ENCODE data around the gene DST. TPM values are rescaled to one million over a fixed set of nuclear protein-coding genes. Genes with fewer than 3 reads are reported as not detected.

The DST gene
- total RNA-seq, 1 experiment from 2014 or later: 370 TPM

DNA sequence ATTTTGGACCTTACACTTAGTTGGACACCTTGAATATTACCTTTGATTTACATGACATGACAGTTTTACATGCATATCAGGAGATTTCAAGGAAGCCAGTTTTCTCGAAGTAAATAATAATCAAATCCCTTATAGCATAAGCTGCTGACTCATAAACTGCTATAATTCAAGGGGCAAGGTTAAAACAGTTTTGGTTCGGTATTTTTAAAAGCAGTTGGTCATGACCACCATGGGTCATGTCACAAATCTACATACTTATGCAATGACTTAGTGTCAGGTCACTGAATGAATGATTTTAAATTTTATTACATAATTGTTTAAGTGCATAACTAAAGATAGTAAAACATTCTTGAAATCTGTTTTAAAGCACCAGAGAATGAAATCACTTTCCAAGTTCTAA is 158.0 kb downstream of the DST start:
- POLR2A ChIA-PET: no interaction called here
- BruUV-seq (replicated peaks): no TSS peak
- TF ChIP-seq CTCF (IDR thresholded peaks at IDR 0.05; ENCODE audit: unreplicated experiment): no peak
- Mint-ChIP-seq H3K9me3 (ENCODE audit: unreplicated experiment) (no peaks in the 10 kb centered on the region), H3K4me1 (ENCODE audit: insufficient read depth, unreplicated experiment) (no peaks in the 10 kb centered on the region), H3K36me3 (ENCODE audit: insufficient read depth, unreplicated experiment) (peaks cover 94% of the 10 kb centered on the region), H3K27ac (ENCODE audit: low read depth, unreplicated experiment) (no peak overlapping the region), H3K27me3 (ENCODE audit: insufficient read depth, unreplicated experiment) (no peaks in the 10 kb centered on the region), H3K4me3 (ENCODE audit: unreplicated experiment) (no peak overlapping the region)
- intact Hi-C loops (cut with micrococcal nuclease): no loop called here
- no peak for DNase-seq (ENCODE audit: unreplicated experiment)
- CTCF ChIA-PET: interaction anchor here (0.5 kb wide), 1 partner anchor 368 kb away, joined by 3 read pairs; no protein-coding TSS in a partner anchor

- Mint-ChIP-seq H3K36me3 (ENCODE audit: insufficient read depth, unreplicated experiment) (peaks cover 95% of the 10 kb centered on the region), H3K27me3 (ENCODE audit: insufficient read depth, unreplicated experiment) (no peaks in the 10 kb centered on the region), H3K27ac (ENCODE audit: low read depth, unreplicated experiment) (no peak overlapping the region), H3K4me3 (ENCODE audit: unreplicated experiment) (no peak overlapping the region), H3K4me1 (ENCODE audit: insufficient read depth, unreplicated experiment) (no peaks in the 10 kb centered on the region), H3K9me3 (ENCODE audit: unreplicated experiment) (no peaks in the 10 kb centered on the region)
- no TSS peak for BruUV-seq (replicated peaks)
- intact Hi-C loops (cut with micrococcal nuclease): no loop called here
- POLR2A ChIA-PET: no interaction called here
- no peak for DNase-seq (ENCODE audit: unreplicated experiment)
- CTCF ChIA-PET: no interaction called here
- no peak for TF ChIP-seq CTCF (IDR thresholded peaks at IDR 0.05; ENCODE audit: unreplicated experiment)
Observed at GRCh38 chr6:56483929-56484328, 158.8 kb downstream of the DST start.

- H3K4me3 Mint-ChIP-seq (ENCODE audit: unreplicated experiment): no peak overlapping the region
Observed at GRCh38 chr6:56482525-56482924, 160.2 kb downstream of the DST start.

DNA sequence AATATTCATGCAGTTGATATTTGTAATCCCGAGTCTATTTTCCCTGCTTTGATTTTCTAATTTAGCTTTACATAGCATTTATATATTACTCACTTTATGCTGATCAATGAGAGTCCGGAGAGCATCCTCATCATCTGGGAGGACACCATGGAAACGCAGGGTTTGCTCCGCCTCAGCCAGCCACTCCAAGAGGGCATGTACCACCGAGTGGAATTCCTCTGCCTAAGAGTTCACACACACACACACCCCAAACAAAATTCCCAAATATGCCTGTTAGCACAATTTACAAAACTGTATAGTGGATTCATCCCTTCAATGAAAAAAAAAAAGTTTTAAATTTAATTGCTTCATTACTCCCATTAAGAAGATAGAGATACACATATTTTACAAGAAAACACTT is 160.7 kb downstream of the DST start:
- H3K36me3 Mint-ChIP-seq (ENCODE audit: insufficient read depth, unreplicated experiment): peaks cover 90% of the 10 kb centered on the region
- ChIA-PET POLR2A (interaction anchor here (0.7 kb wide), 2 partner anchors 10 to 32 kb away, joined by 3 read pairs; no protein-coding TSS in a partner anchor), CTCF (interaction anchor here (0.7 kb wide), 1 partner anchor 116 kb away, joined by 5 read pairs; no protein-coding TSS in a partner anchor)
- BruUV-seq (replicated peaks): no TSS peak
- no peaks in the 10 kb centered on the region for H3K9me3 Mint-ChIP-seq (ENCODE audit: unreplicated experiment)
- no peak for TF ChIP-seq CTCF (IDR thresholded peaks at IDR 0.05; ENCODE audit: unreplicated experiment)
- no peak for DNase-seq (ENCODE audit: unreplicated experiment)
- H3K27ac Mint-ChIP-seq (ENCODE audit: low read depth, unreplicated experiment): no peak overlapping the region
- H3K27me3 Mint-ChIP-seq (ENCODE audit: insufficient read depth, unreplicated experiment): no peaks in the 10 kb centered on the region
- no peaks in the 10 kb centered on the region for H3K4me1 Mint-ChIP-seq (ENCODE audit: insufficient read depth, unreplicated experiment)
- no peak overlapping the region for H3K4me3 Mint-ChIP-seq (ENCODE audit: unreplicated experiment)
- intact Hi-C loops (cut with micrococcal nuclease): no loop called here

More at GRCh38 chr6:56482525-56482924, 160.2 kb downstream of the DST start:
- Mint-ChIP-seq H3K27me3 (ENCODE audit: insufficient read depth, unreplicated experiment) (no peaks in the 10 kb centered on the region), H3K4me1 (ENCODE audit: insufficient read depth, unreplicated experiment) (no peaks in the 10 kb centered on the region), H3K36me3 (ENCODE audit: insufficient read depth, unreplicated experiment) (peaks cover 90% of the 10 kb centered on the region), H3K9me3 (ENCODE audit: unreplicated experiment) (no peaks in the 10 kb centered on the region), H3K27ac (ENCODE audit: low read depth, unreplicated experiment) (no peak overlapping the region)
- ChIA-PET CTCF (interaction anchor here (0.7 kb wide), 1 partner anchor 117 kb away, joined by 5 read pairs; no protein-coding TSS in a partner anchor), POLR2A (interaction anchor here (0.7 kb wide), 2 partner anchors 10 to 32 kb away, joined by 3 read pairs; no protein-coding TSS in a partner anchor)
- TF ChIP-seq CTCF (IDR thresholded peaks at IDR 0.05; ENCODE audit: unreplicated experiment): no peak
- intact Hi-C loops (cut with micrococcal nuclease): no loop called here
- DNase-seq (ENCODE audit: unreplicated experiment): no peak
- no TSS peak for BruUV-seq (replicated peaks)

Data from MCF 10A (cell line).